DMS153 treated with DMSO at 0.1 percent for 48 hours (cell line): ENCODE data around the gene ADRA2B.
"Not testable (repeated sequence)": the region's sequence is repeated elsewhere in the genome, so short reads cannot be mapped to it uniquely, and the experiment has no call there.

Experiments used
- DNase-seq: peaks from one replicate; lab custom pipeline; 2025; ENCODE audit not compliant: unreplicated experiment; lab: John Stamatoyannopoulos, UW

The ADRA2B gene

GRCh38 chr2:96116424-96116878 lies at the start of gene ADRA2B:
TSS of gene ADRA2B (minus strand) at chr2:96116571. CDS start at chr2:96116149, 422 bp downstream.
- DNase-seq = no peak

DNA sequence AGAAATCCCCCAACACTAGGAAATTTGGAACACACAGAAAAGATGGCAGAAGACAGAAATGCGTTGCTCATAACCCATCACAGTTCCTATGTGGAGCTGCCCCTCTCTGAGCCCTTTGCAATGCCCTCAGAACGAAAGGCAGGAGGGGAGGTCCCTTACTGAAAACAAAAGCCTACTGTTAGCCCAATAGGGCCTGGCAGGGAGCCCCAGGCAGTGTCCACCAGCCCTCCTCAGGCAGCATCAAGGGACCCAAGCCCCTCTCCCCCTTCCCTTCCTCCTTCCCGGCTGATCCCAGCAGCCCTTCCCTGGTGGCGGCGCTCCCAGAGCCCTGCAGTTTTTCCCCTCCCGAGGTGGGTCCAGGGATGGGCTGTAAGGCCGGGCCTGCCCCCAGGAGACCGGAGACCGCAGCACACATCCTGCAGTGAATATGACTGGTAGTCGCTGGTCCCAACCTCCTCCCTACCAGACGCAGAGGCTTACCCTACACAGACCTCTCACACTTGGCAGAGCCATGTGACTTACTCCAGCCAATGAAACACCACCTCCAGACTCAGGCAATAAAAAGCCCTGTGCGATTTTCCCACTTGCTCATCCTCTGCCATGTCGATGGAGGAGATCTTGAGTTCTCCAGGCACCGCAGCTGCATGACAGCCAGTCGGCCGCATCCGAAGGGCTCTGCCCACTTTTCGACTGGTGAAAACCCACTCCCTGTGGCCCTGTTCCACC lies 48.3 kb upstream of the ADRA2B start:
- DNase-seq = no peak

GRCh38 chr2:96163768-96164429 lies 47.5 kb upstream of the ADRA2B start:
- no peak for DNase-seq

DNA sequence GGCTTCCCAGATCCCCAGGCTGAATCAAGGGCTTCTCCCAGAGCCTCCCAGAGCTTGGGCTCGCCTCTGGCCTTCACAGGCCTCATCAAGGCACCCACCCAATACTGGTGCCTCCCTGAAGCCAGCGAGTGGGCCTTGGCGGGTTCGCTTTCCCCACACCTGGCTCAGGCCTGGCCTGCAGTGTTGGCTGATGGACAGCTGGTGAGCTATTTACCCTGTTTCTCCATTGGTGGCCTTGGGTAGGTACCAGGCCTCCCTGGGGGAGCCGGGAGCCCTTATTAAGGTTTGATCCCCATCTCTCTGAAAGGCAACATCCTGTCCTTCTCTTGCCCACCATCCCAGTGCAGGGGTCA lies 47.0 kb upstream of the ADRA2B start:
- DNase-seq = no peak

GRCh38 chr2:96161898-96162297 lies 45.5 kb upstream of the ADRA2B start:
- DNase-seq = no peak

DNA sequence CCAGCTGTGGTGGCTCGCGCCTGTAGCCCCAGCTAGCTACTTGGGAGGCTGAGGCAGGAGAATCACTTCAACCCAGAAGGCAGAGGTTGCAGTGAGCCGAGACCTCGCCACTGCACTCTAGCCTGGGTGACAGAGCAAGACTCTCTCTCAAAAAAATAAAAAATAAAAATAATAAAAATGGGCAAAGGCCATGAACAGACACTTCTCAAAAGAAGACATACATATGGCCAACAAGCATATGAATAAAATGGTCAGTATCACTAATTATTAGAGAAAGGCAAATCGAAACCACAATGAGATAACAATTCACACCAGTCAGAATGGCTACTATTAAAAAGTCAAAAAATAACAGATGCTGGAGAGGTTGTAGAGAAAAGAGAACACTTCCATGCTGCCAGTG lies 44.0 kb upstream of the ADRA2B start:
- DNase-seq = not testable (repeated sequence)

DNA sequence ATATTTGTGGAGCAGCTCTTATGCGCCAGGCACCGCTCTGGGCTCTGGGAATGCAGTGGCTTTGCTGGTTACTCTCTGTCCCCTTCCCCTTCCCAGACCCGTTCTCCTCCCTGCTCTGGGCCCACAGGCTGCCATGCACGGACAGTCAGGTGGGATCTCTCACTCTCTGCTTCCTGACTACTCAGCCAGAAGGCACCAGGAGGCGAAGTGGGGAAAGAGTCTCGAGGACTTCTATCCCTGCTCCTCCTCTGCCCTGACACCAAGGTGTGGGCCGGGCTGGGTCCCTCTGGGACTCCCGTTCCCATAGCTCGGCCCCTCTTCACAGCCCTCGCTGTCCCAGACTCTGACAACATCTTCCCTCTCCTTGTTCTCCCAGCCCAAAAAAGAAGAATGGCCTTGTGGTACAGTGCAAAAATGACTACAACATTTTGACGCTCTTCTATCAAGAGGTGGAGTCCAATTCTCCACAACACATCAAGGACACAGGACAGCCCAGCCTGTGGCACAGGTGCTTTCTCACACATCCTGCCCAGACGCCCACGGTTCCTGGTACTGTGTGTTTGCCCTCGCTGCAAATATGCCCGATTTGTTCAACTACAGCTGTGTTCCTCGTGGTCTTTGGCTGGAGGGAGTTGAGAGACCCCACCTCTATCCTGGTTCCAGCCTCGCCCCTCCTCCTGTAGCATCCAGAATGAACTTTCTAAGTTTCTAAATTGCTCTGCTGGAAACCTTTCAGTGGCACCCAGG lies 42.9 kb upstream of the ADRA2B start:
- no peak for DNase-seq

DNA sequence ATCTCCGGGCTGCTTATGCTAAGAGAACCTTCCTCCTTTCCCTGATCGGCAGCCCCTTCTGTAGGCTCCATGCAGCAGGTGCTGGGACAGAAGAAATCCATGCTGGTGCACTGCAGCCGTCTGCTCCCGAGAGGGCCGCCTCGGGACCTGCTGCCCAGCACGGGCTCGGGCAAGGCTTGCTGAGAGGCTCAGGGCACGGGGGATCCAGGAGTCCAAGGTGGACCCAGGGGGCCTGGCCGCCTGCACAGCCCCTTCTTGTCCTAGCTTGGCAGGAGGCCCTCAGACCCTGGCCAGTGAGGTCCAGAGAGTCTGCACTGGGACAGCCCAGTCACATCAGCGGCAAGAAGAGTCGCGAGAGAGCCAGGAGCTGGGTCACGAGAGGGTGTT lies 42.2 kb upstream of the ADRA2B start:
- no peak for DNase-seq

DNA sequence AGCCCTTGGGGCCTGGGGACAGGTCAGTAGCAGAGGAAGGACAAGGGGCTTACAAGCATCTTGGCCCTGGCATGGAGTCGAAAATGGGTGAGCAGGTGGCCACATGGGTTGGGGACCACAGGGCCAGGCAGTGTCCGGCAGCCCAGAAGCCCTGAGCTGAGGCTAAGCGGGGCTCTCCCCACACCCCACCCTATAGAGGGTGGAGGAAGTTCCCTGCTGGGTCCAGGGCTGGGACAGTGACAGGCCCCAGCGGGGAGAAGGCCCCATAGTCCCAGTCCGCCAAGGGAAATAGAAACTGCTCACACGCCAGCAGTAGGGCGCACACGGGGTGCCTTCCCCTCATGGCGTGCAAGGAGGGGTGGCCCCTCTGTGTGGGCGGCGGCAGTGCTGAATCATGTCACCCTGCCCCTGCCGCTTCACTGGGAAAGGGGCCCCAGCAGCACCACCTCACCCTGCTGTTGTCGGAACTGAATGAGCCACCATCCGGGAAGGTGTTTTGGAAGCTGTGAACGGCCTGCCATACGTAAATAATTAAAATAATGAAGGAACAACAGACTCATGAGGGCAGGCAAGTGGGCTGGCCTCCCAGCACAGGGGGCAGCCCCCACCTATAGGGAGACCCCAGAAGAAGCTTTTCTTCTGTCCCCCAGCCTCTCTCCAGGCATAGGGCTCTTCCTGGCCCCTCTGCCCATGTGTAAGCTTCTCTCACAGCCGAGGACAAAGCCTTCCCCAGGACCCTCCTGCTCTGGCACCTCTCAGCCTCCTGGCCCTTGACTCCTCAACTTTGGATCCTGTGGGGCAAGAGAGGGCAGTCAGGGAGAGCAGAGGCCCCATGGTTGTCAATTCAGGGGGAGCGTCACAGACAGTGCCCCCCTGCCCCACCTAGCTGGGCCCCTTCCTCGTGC lies 41.5 kb upstream of the ADRA2B start:
- DNase-seq = no peak

GRCh38 chr2:96156926-96157648 lies 40.7 kb upstream of the ADRA2B start:
- no peak for DNase-seq

DNA sequence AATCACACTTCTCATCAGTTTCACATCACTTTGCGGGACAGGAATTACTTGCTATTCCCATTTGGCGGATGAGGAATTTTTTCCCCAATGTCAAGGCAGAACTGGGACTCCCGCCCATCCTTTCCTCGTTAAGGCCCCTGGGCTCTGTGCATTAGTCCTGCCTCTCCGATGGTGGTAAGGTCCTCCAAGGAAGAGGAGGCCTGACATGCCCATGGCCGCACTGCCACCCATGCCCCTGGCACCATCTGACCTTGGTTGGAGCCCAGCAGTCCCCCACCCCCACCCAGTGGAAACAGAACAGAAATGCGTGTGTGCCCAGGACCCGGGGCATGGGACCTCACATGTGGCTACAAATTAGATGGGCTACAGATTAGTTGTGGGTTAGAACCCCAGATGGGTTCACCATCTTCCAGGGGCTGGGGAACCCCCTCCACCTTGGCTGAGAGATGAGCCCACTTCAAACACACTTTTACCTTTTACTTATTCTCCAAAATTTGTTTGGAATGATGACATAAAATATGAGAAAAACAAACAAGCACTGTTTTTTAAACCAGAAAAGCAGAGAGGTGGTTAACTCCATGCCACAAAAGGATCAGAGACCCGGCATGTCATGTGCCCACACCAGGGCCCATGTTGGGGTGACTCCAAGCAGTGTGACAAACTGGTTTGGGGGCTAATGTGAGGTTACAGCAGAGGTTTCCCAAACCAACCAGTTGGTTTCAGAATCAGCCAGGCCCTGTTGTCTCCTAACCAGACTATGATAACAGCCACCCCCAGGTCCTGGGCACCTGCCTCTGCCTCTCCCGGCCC lies 39.8 kb upstream of the ADRA2B start:
- no peak for DNase-seq

DNA sequence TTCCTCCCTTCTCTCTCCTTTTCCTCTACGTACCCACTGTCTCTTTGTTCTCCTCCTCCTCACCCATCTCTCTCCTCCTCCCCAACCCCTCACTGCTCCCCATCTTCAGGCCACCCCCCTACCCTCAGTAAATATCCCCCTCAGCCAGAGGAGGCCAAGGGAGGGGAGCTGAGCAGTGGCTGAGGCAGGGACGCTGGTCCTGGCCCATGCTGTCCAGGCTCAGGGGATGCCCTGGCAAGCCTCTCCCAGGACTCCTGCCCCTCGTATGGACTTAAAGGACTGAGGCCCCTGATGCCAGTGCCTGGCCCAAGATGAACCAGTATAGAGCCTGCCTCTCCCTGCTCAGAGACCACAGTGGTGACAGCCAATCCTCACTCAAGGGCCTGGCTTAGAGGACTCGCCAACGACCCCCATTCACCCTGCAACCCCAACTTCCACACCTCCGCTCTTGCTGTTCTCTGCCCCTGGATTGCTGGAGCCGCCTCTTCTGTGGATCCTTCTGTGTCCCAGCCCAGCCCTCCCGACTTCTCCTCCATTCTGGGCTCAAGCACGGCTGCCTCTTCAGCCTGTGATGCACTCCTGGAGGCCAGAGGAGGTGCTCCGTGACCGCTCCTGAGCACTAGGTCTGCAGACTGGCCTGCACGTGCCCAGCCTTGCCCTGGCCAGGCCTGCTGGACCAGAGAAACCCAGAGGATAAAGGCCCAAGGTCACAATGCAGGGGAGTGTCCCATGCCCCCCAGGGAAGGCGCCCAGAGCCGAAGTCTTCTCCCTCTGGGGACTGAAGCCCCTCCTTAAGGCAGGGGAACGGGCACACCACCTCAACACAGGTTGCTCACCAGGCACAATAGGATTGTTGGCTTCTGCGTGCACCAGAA lies 38.4 kb upstream of the ADRA2B start:
- no peak for DNase-seq

DNA sequence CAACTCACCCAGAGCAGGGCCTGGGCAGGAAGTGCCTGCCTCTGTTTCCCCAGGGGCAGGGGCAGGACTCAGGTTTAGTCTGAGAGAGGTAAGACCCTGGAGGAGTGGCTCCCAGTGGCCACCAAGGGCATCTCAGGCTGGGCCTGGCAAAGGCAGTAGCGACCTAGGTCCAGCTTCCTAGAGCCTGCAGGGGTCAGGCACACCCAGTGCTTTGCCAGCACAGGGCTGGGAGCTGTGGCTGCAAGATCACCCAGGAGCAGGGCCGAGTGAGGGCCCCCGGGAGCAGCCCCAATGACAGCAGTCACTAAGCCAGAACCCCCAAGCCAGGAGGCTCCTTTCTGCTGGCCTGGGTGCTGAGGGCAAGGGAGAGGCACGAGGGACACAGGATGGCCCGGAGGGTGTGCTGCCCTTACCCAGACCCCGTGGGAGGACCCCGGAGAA lies 37.6 kb upstream of the ADRA2B start:
- DNase-seq = no peak

GRCh38 chr2:96153291-96153713 lies 36.9 kb upstream of the ADRA2B start:
- DNase-seq = no peak

GRCh38 chr2:96152304-96153161 lies 36.2 kb upstream of the ADRA2B start:
- DNase-seq = no peak

GRCh38 chr2:96151595-96152303 lies 35.4 kb upstream of the ADRA2B start:
- no peak for DNase-seq
